Measurements from ENCODE around the gene ABHD13. TPM values are rescaled to one million over a fixed set of nuclear protein-coding genes. Genes with fewer than 3 reads are reported as not detected.

Gene ABHD13
- total RNA-seq = 10 to 100 TPM; 11.6 to 23.8 (median 16.6) TPM

- peaks cover 7 to 75% (median 18%) of the 10 kb centered on the region in 3 donors for H3K4me1 ChIP-seq
- H3K9me3 ChIP-seq = no peaks in the 10 kb centered on the region
- H3K27me3 ChIP-seq = no peaks in the 10 kb centered on the region
- H3K4me3 ChIP-seq = peak within 1 kb of the TSS; percentile 86 to 96
- peak; percentile 89 for ATAC-seq
- H3K36me3 ChIP-seq = no peaks in the 10 kb centered on the region
- peak; percentile 79 to 82 for TF ChIP-seq POLR2A (IDR thresholded peaks at IDR 0.05)
- peak in 2 of 4 experiments; percentile 16 to 33 for TF ChIP-seq CTCF (IDR thresholded peaks at IDR 0.05)
- TF ChIP-seq EP300 (IDR thresholded peaks at IDR 0.05) = no peak
- TF ChIP-seq POLR2AphosphoS5 (IDR thresholded peaks at IDR 0.05) = peak; percentile 91
- peak within 1 kb of the TSS; percentile 87 to 95 (median 90) for H3K27ac ChIP-seq
- WGBS, 2 donors (ENCODE audit: low coverage in 1 of 2) = 0% methylated on average over 5 to 10 of the region's 93 CpGs
These were observed at the start of gene ABHD13 for GRCh38 chr13:108218044-108218974. Gene ABHD13, plus strand, starts transcription at chr13:108218392. Its CDS starts 10,827 bp downstream, at chr13:108229219.

GRCh38 chr13:108168929-108169328 lies 49.3 kb upstream of the ABHD13 start:
- TF ChIP-seq POLR2AphosphoS5 (IDR thresholded peaks at IDR 0.05) = no peak
- TF ChIP-seq CTCF (IDR thresholded peaks at IDR 0.05) = no peak
- TF ChIP-seq POLR2A (IDR thresholded peaks at IDR 0.05) = no peak
- no peak for ATAC-seq
- WGBS, 2 donors (ENCODE audit: low coverage in 1 of 2) = 67 to 93% methylated on average over 2 to 3 of the region's 3 CpGs
- Histone ChIP-seq H3K27ac (no peak overlapping the region), H3K4me1 (no peaks in the 10 kb centered on the region), H3K9me3 (peaks cover 0 to 33% (median 0%) of the 10 kb centered on the region in 3 donors), H3K4me3 (no peak overlapping the region), H3K27me3 (peaks cover 8% of the 10 kb centered on the region), H3K36me3 (no peaks in the 10 kb centered on the region)

- no peak overlapping the region for H3K27ac ChIP-seq
- H3K27me3 ChIP-seq = no peaks in the 10 kb centered on the region
- H3K36me3 ChIP-seq = no peaks in the 10 kb centered on the region
- no peak for ATAC-seq
- peaks cover 0 to 29% (median 0%) of the 10 kb centered on the region in 3 donors for H3K9me3 ChIP-seq
- 37 to 43% methylated on average over 6 to 8 of the region's 8 CpGs for WGBS, 2 donors (ENCODE audit: low coverage in 1 of 2)
- H3K4me3 ChIP-seq = no peak overlapping the region
- TF ChIP-seq POLR2AphosphoS5 (IDR thresholded peaks at IDR 0.05) (no peak), CTCF (IDR thresholded peaks at IDR 0.05) (no peak), EP300 (IDR thresholded peaks at IDR 0.05) (no peak), POLR2A (IDR thresholded peaks at IDR 0.05) (no peak)
- no peaks in the 10 kb centered on the region for H3K4me1 ChIP-seq
These were observed 41.4 kb upstream of the ABHD13 start for GRCh38 chr13:108176685-108177274.

GRCh38 chr13:108178078-108178477 lies 40.1 kb upstream of the ABHD13 start:
- TF ChIP-seq POLR2A (IDR thresholded peaks at IDR 0.05) = no peak
- TF ChIP-seq EP300 (IDR thresholded peaks at IDR 0.05) = no peak
- 100% methylated on average over 1 of the region's 9 CpGs; no CpG with 5 or more reads in 1 of the 2 donors for WGBS, 2 donors (ENCODE audit: low coverage in 1 of 2)
- no peak for ATAC-seq
- H3K36me3 ChIP-seq = no peaks in the 10 kb centered on the region
- no peaks in the 10 kb centered on the region for H3K4me1 ChIP-seq
- H3K9me3 ChIP-seq = peaks cover 0 to 17% (median 0%) of the 10 kb centered on the region in 3 donors
- H3K27me3 ChIP-seq = no peaks in the 10 kb centered on the region
- no peak overlapping the region for H3K4me3 ChIP-seq
- H3K27ac ChIP-seq = no peak overlapping the region

- no peak for ATAC-seq
- Histone ChIP-seq H3K27ac (no peak overlapping the region), H3K27me3 (no peaks in the 10 kb centered on the region), H3K9me3 (no peaks in the 10 kb centered on the region), H3K36me3 (no peaks in the 10 kb centered on the region), H3K4me1 (no peaks in the 10 kb centered on the region), H3K4me3 (no peak overlapping the region)
- TF ChIP-seq CTCF (IDR thresholded peaks at IDR 0.05) = no peak
- no peak for TF ChIP-seq POLR2AphosphoS5 (IDR thresholded peaks at IDR 0.05)
- no peak for TF ChIP-seq POLR2A (IDR thresholded peaks at IDR 0.05)
- no peak for TF ChIP-seq EP300 (IDR thresholded peaks at IDR 0.05)
- WGBS, 2 donors (ENCODE audit: low coverage in 1 of 2) = 61 to 69% methylated on average over 3 of the region's 3 CpGs
These were observed 35.5 kb upstream of the ABHD13 start for GRCh38 chr13:108182652-108183051.

Data from gastroesophageal sphincter (tissue), 4 donors.